Body of pancreas (tissue), 4 donors: ENCODE results near the gene AKAP13. TPM values are rescaled to one million over a fixed set of nuclear protein-coding genes. Genes with fewer than 3 reads are reported as not detected.

Experiments used
- ATAC-seq: fragments of 150-250 bp; one replicate; pipeline ENCODE4 v1.9.1; 2016
- DNase-seq, 4 donors: peaks; one replicate each; pipeline ENCODE4 v3.0.0-alpha.2; 2019
- H3K27ac ChIP-seq, 4 donors: fragments of 200-600 bp; sonication (generic); 1 replicate in 3 of 4; 2 replicates in 1 of 4; pipeline versions ENCODE4 v1.5.1 to v1.6.1; 2016 to 2019; ENCODE audit warnings: mild to moderate bottlenecking in 1 of 4, mixed read lengths in 1 of 4, moderate library complexity in 1 of 4
- H3K27me3 ChIP-seq, 2 donors: fragments of 200-600 bp; sonication (generic); one replicate each; pipeline ENCODE4 v1.6.0; 2016; ENCODE audit warnings: mild to moderate bottlenecking in 1 of 2
- H3K36me3 ChIP-seq, 2 donors: fragments of 200-600 bp; sonication (generic); replicated peaks in 1 of 2; 2 replicates each; pipeline ENCODE4 v1.5.1; 2016; ENCODE audit warnings: low read depth in 2 of 2; ENCODE audit not compliant: insufficient read depth in 1 of 2
- H3K4me1 ChIP-seq: fragments of 200-600 bp; sonication (generic); one replicate; pipeline ENCODE4 v1.6.0; 2016
- H3K4me3 ChIP-seq, 2 donors: fragments of 200-600 bp; sonication (generic); 1 replicate in 1 of 2; 2 replicates in 1 of 2; pipeline ENCODE4 v1.5.1; 2016 to 2019
- H3K9me3 ChIP-seq, 3 donors: fragments of 200-600 bp; sonication (generic); 1 replicate in 2 of 3; 2 replicates in 1 of 3; pipeline ENCODE4 v1.5.1; 2016
- CTCF ChIP-seq, 7 experiments: fragments of 450-650 bp in 4 of 7; fragments of 200-600 bp in 3 of 7; sonication (generic) in 3 of 7; IDR thresholded peaks; one replicate each; pipeline ENCODE4 v1.5.1; 2016 to 2019; ENCODE audit warnings: antibody characterized with exemption in 7 of 7
- POLR2A ChIP-seq, 3 donors: fragments of 450-650 bp; IDR thresholded peaks; one replicate each; pipeline ENCODE4 v1.6.1; 2016; ENCODE audit warnings: antibody characterized with exemption in 3 of 3, mild to moderate bottlenecking in 2 of 3
- WGBS, 2 donors: methylation state at CpG; one replicate each; pipeline ENCODE4 v1.1.5; 2017; 5-methylcytosine and 5-hydroxymethylcytosine counted together
- intact Hi-C: fragments of 100-400 bp; cut with DNase I; formaldehyde crosslinking; loops from one replicate; pipeline ENCODE4 v1.15.1; 2023
- total RNA-seq, 2 donors: library from RNA; depleted of rRNA; stranded (reverse); fragments of >200 nt; gene quantifications; one replicate each; pipeline ENCODE4 v1.1.0, GENCODE V29; 2016

Gene AKAP13
- total RNA-seq, 2 donors from 2014 or later = 102 to 160 TPM

GRCh38 chr15:85495544-85495943 lies 115.1 kb downstream of the AKAP13 start:
- Histone ChIP-seq H3K27ac (no peak overlapping the region), H3K36me3 (no peaks in the 10 kb centered on the region), H3K9me3 (no peaks in the 10 kb centered on the region), H3K27me3 (no peaks in the 10 kb centered on the region), H3K4me3 (no peak overlapping the region), H3K4me1 (peaks cover 26% of the 10 kb centered on the region)
- intact Hi-C loops = no loop called here
- no peak for TF ChIP-seq POLR2A (IDR thresholded peaks at IDR 0.05)
- TF ChIP-seq CTCF (IDR thresholded peaks at IDR 0.05) = no peak
- 84 to 90% methylated on average over 2 of the region's 2 CpGs for WGBS, 2 donors
- no peak for DNase-seq
- no peak for ATAC-seq

- Histone ChIP-seq H3K27ac (no peak overlapping the region), H3K27me3 (no peaks in the 10 kb centered on the region), H3K36me3 (no peaks in the 10 kb centered on the region), H3K4me1 (peaks cover 26% of the 10 kb centered on the region), H3K9me3 (no peaks in the 10 kb centered on the region), H3K4me3 (no peak overlapping the region)
- TF ChIP-seq POLR2A (IDR thresholded peaks at IDR 0.05) (no peak), CTCF (IDR thresholded peaks at IDR 0.05) (no peak)
- intact Hi-C loops = no loop called here
- no peak for DNase-seq
- ATAC-seq = no peak
- 62 to 72% methylated on average over 8 of the region's 8 CpGs for WGBS, 2 donors
Observed at GRCh38 chr15:85496151-85496550, 115.7 kb downstream of the AKAP13 start.

DNA sequence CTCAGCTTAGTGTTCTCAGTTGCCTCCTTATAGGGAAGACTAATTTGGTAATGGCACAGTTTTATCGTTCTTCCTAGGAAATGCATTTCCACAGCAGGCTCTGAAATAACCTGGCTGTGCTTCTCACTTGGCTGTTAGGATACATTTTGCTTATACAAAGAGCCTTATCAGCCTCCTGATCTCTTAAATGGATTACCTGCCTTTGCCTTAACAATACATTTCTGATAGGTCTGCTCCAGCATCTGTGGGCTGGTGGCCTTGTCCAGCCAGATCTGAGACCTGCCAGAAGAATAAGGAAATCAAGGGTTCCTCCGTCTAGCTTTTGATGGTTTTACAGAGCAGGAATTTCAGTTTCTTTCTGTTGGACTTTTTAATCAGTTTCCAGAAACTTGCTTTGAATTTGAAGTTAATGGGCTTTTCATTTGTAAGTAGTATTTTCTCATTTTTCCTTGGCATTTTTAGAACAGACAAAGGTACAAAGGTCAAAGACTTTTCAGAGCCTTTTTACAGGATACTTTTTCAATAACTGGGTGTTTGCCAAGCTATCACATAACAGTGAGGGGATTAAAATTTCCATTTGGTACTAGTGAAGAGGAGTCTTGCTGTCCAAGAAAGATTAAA lies 116.3 kb downstream of the AKAP13 start:
- Histone ChIP-seq H3K27ac (no peak overlapping the region), H3K9me3 (no peaks in the 10 kb centered on the region), H3K27me3 (no peaks in the 10 kb centered on the region), H3K36me3 (no peaks in the 10 kb centered on the region), H3K4me1 (peaks cover 26% of the 10 kb centered on the region), H3K4me3 (no peak overlapping the region)
- ATAC-seq = no peak
- TF ChIP-seq CTCF (IDR thresholded peaks at IDR 0.05) = no peak
- no peak for TF ChIP-seq POLR2A (IDR thresholded peaks at IDR 0.05)
- no peak for DNase-seq
- intact Hi-C loops = no loop called here
- 43 to 44% methylated on average over 2 of the region's 2 CpGs for WGBS, 2 donors

DNA sequence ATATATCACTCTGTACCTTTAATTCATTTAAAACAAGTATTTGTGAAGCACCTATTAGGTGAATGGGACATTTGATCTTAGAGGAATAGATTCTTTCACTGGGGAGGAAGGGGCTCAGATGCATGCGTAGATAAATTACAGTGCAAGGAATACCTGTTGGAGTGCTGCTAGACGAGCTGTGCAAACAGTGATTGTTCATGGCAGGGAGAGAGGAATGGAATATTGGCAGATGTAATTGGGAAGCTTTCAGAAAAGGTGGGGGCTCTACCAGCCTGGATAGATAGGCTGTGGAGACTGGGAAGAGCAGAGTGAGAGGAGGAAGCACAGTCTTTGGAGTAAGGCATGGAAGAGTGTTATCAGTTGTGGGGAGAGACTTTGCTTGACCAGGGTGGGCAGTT lies 116.8 kb downstream of the AKAP13 start:
- WGBS, 2 donors = 54 to 62% methylated on average over 2 of the region's 2 CpGs
- no peak for DNase-seq

More for the DNA sequence above, 116.8 kb downstream of the AKAP13 start:
- no peaks in the 10 kb centered on the region for H3K36me3 ChIP-seq
- no peak overlapping the region for H3K27ac ChIP-seq
- no peak for TF ChIP-seq CTCF (IDR thresholded peaks at IDR 0.05)
- no peak for TF ChIP-seq POLR2A (IDR thresholded peaks at IDR 0.05)
- intact Hi-C loops = no loop called here
- ATAC-seq = no peak
- H3K27me3 ChIP-seq = no peaks in the 10 kb centered on the region
- no peaks in the 10 kb centered on the region for H3K9me3 ChIP-seq
- H3K4me1 ChIP-seq = peaks cover 26% of the 10 kb centered on the region
- H3K4me3 ChIP-seq = no peak overlapping the region
